ENCODE measurements around the gene SUPT3H.
"Not testable (repeated sequence)": the region's sequence is repeated elsewhere in the genome, so short reads cannot be mapped to it uniquely, and the experiment has no call there.

DNA sequence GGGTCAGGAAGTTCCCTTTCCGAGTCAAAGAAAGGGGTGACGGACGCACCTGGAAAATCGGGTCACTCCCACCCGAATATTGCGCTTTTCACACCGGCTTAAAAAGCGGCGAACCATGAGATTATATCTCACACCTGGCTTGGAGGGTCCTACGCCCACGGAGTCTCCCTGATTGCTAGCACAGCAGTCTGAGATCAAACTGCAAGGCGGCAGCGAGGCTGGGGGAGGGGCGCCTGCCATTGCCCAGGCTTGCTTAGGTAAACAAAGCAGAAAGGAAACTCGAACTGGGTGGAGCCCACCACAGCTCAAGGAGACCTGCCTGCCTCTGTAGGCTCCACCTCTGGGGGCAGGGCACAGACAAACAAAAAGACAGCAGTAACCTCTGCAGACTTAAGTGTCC lies 315.1 kb downstream of the SUPT3H start:
- TF ChIP-seq POLR2AphosphoS5, POLR2A (IDR thresholded peaks at IDR 0.05; ENCODE audit: low read depth, low read length): not testable (repeated sequence)
